ENCODE data around the gene DBX2.

DNA sequence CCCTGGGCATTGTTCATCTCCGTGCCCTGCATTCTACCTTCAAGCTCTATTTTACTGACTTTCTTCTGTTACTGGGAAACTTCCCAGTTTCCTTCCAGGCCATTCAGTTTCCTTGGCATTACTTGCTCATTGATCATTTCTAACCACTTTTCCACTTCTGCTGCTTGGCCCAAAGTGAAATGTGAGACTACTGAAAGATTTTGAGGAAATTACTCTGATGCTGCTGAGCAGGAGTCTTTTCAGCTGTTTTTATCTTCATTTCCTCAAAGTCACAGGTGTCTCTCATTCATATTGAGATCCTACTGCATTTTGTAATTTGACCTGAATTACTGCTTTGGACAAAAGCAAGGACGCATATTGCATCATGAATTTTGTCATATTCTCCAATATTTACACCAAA lies 26.4 kb upstream of the DBX2 start:
- TF ChIP-seq, protein P1, sequence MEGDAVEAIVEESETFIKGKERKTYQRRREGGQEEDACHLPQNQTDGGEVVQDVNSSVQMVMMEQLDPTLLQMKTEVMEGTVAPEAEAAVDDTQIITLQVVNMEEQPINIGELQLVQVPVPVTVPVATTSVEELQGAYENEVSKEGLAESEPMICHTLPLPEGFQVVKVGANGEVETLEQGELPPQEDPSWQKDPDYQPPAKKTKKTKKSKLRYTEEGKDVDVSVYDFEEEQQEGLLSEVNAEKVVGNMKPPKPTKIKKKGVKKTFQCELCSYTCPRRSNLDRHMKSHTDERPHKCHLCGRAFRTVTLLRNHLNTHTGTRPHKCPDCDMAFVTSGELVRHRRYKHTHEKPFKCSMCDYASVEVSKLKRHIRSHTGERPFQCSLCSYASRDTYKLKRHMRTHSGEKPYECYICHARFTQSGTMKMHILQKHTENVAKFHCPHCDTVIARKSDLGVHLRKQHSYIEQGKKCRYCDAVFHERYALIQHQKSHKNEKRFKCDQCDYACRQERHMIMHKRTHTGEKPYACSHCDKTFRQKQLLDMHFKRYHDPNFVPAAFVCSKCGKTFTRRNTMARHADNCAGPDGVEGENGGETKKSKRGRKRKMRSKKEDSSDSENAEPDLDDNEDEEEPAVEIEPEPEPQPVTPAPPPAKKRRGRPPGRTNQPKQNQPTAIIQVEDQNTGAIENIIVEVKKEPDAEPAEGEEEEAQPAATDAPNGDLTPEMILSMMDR (conservative IDR thresholded peaks at IDR 0.05; ENCODE audit: low read depth, low read length): no peak
- TF ChIP-seq EZH2 (IDR thresholded peaks at IDR 0.05; ENCODE audit: borderline replicate concordance, low read depth, low read length, poor library complexity, severe bottlenecking): no peak
